GM19438 (cell line): ENCODE results near the gene RFT1.

Source experiments
- ATAC-seq: cut with Tn5 transposase; IDR thresholded peaks from one replicate; pipeline ENCODE4 v1.9.1; 2021; ENCODE audit warnings: low read depth; ENCODE audit not compliant: unreplicated experiment

Gene RFT1

GRCh38 chr3:53040351-53040820 lies 89.8 kb downstream of the RFT1 start:
- ATAC-seq = no peak

DNA sequence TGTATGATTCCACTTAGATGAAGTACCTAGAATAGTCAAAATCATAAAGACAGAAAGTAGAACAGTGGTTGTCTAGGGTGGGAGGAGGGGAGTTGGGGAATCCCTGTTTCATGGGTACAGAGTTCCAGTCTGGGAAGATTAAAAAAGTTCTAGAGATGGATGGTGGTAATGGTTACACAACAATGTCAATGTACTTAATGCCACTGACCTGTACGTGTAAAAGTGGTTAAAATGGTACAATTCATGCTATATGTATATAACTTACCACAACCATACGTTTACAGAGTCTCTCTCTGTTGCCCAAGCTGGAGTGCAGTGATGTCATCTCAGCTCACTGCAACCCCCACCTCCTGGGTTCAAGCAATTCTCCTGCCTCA lies 90.9 kb downstream of the RFT1 start:
- ATAC-seq = no peak

DNA sequence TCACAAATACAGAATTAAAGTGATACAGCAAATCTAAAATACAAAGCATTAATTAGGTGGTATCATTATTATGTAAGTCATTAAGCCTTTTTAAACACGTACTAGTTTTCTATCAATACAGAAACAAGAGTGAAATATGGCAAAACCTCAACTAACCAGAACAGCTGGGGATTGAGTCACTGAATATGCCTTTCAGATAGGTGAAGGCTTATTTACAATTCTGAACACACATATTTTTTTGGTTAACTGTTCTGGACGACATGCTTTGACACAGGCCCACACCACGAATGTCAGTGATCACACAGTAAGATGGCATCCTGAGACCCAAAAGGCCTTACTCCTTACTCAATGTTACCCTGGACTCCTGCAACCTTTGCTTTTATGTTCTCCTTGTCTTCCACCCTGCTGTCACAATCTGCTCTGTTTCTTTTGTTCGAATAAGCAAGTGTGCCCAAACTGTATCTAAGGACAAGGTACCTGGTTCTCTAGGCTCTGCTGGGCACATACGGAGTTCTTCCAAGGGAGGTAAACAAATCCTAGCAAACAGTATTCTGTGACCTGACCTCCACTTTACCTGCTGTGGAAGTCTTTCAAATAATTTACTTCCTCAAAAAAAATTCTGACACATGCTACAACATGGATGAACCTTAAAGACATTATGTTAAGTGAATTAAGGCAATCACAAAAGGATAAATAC lies 91.4 kb downstream of the RFT1 start:
- no peak for ATAC-seq
